ENCODE measurements around the gene HAPSTR1. TPM values are rescaled to one million over a fixed set of nuclear protein-coding genes. Genes with fewer than 3 reads are reported as not detected.

HAPSTR1 gene
- total RNA-seq, 3 donors from 2014 or later = 55.8 to 69.8 (median 56.0) TPM

GRCh38 chr16:9060225-9060624 is 31.2 kb upstream of the HAPSTR1 start:
- TF ChIP-seq, protein P1, sequence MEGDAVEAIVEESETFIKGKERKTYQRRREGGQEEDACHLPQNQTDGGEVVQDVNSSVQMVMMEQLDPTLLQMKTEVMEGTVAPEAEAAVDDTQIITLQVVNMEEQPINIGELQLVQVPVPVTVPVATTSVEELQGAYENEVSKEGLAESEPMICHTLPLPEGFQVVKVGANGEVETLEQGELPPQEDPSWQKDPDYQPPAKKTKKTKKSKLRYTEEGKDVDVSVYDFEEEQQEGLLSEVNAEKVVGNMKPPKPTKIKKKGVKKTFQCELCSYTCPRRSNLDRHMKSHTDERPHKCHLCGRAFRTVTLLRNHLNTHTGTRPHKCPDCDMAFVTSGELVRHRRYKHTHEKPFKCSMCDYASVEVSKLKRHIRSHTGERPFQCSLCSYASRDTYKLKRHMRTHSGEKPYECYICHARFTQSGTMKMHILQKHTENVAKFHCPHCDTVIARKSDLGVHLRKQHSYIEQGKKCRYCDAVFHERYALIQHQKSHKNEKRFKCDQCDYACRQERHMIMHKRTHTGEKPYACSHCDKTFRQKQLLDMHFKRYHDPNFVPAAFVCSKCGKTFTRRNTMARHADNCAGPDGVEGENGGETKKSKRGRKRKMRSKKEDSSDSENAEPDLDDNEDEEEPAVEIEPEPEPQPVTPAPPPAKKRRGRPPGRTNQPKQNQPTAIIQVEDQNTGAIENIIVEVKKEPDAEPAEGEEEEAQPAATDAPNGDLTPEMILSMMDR (IDR thresholded peaks at IDR 0.05) = no peak
- intact Hi-C loops (cut with DNase I, micrococcal nuclease) = no loop called here
- Histone ChIP-seq H3K36me3 (ENCODE audit: low read depth) (no peaks in the 10 kb centered on the region), H3K9me3 (no peaks in the 10 kb centered on the region), H3K4me1 (ENCODE audit: low read depth) (no peaks in the 10 kb centered on the region), H3K4me3 (no peak overlapping the region)
- DNase-seq (no peak), ATAC-seq (no peak)

DNA sequence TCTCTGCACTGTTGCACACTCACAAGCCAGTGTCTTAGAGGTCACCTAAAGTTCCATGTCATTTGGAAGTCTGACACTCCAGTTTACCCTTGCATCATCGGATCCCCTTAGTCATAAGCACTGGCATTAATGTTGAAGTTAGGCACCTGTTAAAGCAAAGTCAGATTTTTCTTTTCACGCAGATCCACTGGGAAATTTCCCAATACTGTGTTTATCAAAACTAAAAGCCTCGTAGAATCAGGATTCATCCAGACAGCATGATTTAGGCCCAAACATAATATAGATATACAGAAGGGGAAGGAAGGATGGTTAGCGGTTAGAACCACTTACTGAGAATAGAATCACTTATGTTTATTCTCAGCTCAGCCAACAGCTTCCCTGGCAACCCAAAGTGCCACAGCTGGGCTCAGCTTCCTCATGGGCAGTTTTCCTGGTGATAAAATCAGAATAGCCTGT is 30.1 kb upstream of the HAPSTR1 start:
- ATAC-seq = peak; percentile 68
- Histone ChIP-seq H3K9me3 (no peaks in the 10 kb centered on the region), H3K4me3 (no peak overlapping the region), H3K4me1 (ENCODE audit: low read depth) (no peaks in the 10 kb centered on the region), H3K36me3 (ENCODE audit: low read depth) (no peaks in the 10 kb centered on the region)
- TF ChIP-seq, protein P1 (IDR thresholded peaks at IDR 0.05) = no peak
- intact Hi-C loops (cut with DNase I, micrococcal nuclease) = no loop called here
- DNase-seq = peak in 1 of 3 donors; percentile 35

- Histone ChIP-seq H3K4me1 (ENCODE audit: low read depth) (no peaks in the 10 kb centered on the region), H3K36me3 (ENCODE audit: low read depth) (no peaks in the 10 kb centered on the region), H3K4me3 (no peak overlapping the region), H3K9me3 (no peaks in the 10 kb centered on the region)
- TF ChIP-seq, protein P1 (IDR thresholded peaks at IDR 0.05) = no peak
- no peak for DNase-seq
- intact Hi-C loops (cut with DNase I, micrococcal nuclease) = no loop called here
- no peak for ATAC-seq
Observed at GRCh38 chr16:9062301-9062700, 29.1 kb upstream of the HAPSTR1 start.

DNA sequence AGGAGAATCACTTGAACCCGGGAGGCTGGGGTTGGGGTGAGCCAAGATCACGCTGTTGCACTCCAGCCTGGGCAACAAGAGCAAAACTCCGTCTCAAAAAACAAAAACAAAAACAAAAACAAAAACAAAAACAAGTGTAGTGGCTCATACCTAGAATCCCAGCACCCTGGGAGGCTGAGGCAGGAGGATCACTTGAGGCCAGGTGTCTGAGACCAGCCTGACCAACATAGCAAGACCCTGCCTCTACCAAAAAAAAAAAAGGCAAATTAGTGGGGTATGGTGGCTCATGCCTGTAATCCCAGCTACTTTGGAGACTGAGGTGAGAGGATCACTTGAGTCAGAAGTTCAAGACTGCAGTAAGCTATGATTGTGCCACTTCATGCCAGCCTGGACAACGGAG is 26.4 kb upstream of the HAPSTR1 start:
- H3K4me1 ChIP-seq (ENCODE audit: low read depth) = no peaks in the 10 kb centered on the region
- ATAC-seq (no peak), DNase-seq (no peak)
- H3K9me3 ChIP-seq = no peaks in the 10 kb centered on the region
- TF ChIP-seq, protein P1 (IDR thresholded peaks at IDR 0.05) = no peak
- H3K36me3 ChIP-seq (ENCODE audit: low read depth) = no peaks in the 10 kb centered on the region
- no peak overlapping the region for H3K4me3 ChIP-seq
- intact Hi-C loops (cut with DNase I, micrococcal nuclease) = no loop called here

- Histone ChIP-seq H3K9me3 (no peaks in the 10 kb centered on the region), H3K36me3 (ENCODE audit: low read depth) (no peaks in the 10 kb centered on the region), H3K4me1 (ENCODE audit: low read depth) (no peaks in the 10 kb centered on the region), H3K4me3 (no peak overlapping the region)
- TF ChIP-seq, protein P1 (IDR thresholded peaks at IDR 0.05) = no peak
- intact Hi-C loops (cut with DNase I, micrococcal nuclease) = no loop called here
- ATAC-seq (no peak), DNase-seq (no peak)
Observed at GRCh38 chr16:9068886-9069285, 22.6 kb upstream of the HAPSTR1 start.

GRCh38 chr16:9070254-9070653 is 21.2 kb upstream of the HAPSTR1 start:
- no peak overlapping the region for H3K4me3 ChIP-seq
- ATAC-seq (no peak), DNase-seq (no peak)
- TF ChIP-seq, protein P1 (IDR thresholded peaks at IDR 0.05) = no peak
- H3K4me1 ChIP-seq (ENCODE audit: low read depth) = no peaks in the 10 kb centered on the region
- no peaks in the 10 kb centered on the region for H3K9me3 ChIP-seq
- intact Hi-C loops (cut with DNase I, micrococcal nuclease) = no loop called here
- H3K36me3 ChIP-seq (ENCODE audit: low read depth) = no peaks in the 10 kb centered on the region

Measured in mucosa of descending colon (tissue), 3 donors.